Astrocyte (in vitro differentiated cells and primary cell): ENCODE measurements around the gene HGS. TPM values are rescaled to one million over a fixed set of nuclear protein-coding genes. Genes with fewer than 3 reads are reported as not detected.

Experiments used
- DNase-seq: peaks from one replicate; pipeline ENCODE4 v3.0.0-alpha.2; 2010; ENCODE audit warnings: low read depth
- FAIRE-seq: peaks from 2 replicates; lab custom pipeline; 2011; peaks lifted over from hg19 to GRCh38; lab: Jason Lieb, UNC
- H2AFZ ChIP-seq: 2 replicates; pipeline ENCODE4 v1.6.0; 2012; ENCODE audit warnings: low read depth, low read length, inconsistent platforms
- H3K27ac ChIP-seq: 2 replicates; pipeline ENCODE4 v1.5.1; 2011; ENCODE audit warnings: low read depth, low read length, inconsistent platforms
- H3K27me3 ChIP-seq: 2 replicates; pipeline ENCODE4 v1.6.0; 2011; ENCODE audit warnings: low read length, inconsistent platforms; ENCODE audit not compliant: insufficient read depth
- H3K36me3 ChIP-seq: 2 replicates; pipeline ENCODE4 v1.5.1; 2011; ENCODE audit warnings: low read length, inconsistent platforms; ENCODE audit not compliant: insufficient read depth
- H3K4me1 ChIP-seq: 2 replicates; pipeline ENCODE4 v1.5.1; 2011; ENCODE audit warnings: low read length, inconsistent platforms; ENCODE audit not compliant: insufficient read depth
- H3K4me2 ChIP-seq: 2 replicates; pipeline ENCODE4 v1.6.0; 2012; ENCODE audit warnings: low read length, inconsistent platforms
- H3K4me3 ChIP-seq: 2 replicates; pipeline ENCODE4 v1.5.1; 2011; ENCODE audit warnings: low read depth, mild to moderate bottlenecking, low read length, inconsistent platforms; ENCODE audit not compliant: insufficient read depth
- H3K79me2 ChIP-seq: 2 replicates; pipeline ENCODE4 v1.6.0; 2012; ENCODE audit warnings: mild to moderate bottlenecking, low read length, inconsistent platforms; ENCODE audit not compliant: insufficient read depth
- H3K9ac ChIP-seq: 2 replicates; pipeline ENCODE4 v1.6.0; 2012; ENCODE audit warnings: mild to moderate bottlenecking, low read length, inconsistent platforms
- H3K9me3 ChIP-seq: 2 replicates; pipeline ENCODE4 v1.5.1; 2012; ENCODE audit warnings: low read depth, mild to moderate bottlenecking, low read length, inconsistent platforms; ENCODE audit not compliant: insufficient read depth
- H4K20me1 ChIP-seq: 2 replicates; pipeline ENCODE4 v1.6.0; 2012; ENCODE audit warnings: low read length, inconsistent platforms; ENCODE audit not compliant: insufficient read depth
- H3K27ac Mint-ChIP-seq: one replicate; pipeline ENCODE4 v1.8.0; 2021; ENCODE audit warnings: mild to moderate bottlenecking, mixed read lengths; ENCODE audit not compliant: unreplicated experiment
- H3K27me3 Mint-ChIP-seq: one replicate; pipeline ENCODE4 v1.8.0; 2021; ENCODE audit warnings: low read depth, mixed read lengths; ENCODE audit not compliant: unreplicated experiment
- H3K36me3 Mint-ChIP-seq: one replicate; pipeline ENCODE4 v1.8.0; 2021; ENCODE audit warnings: low read depth, mixed read lengths; ENCODE audit not compliant: unreplicated experiment
- H3K4me1 Mint-ChIP-seq: one replicate; pipeline ENCODE4 v1.8.0; 2021; ENCODE audit warnings: low read depth, mixed read lengths; ENCODE audit not compliant: unreplicated experiment
- H3K4me3 Mint-ChIP-seq: one replicate; pipeline ENCODE4 v1.8.0; 2021; ENCODE audit warnings: mild to moderate bottlenecking, moderate library complexity, mixed read lengths; ENCODE audit not compliant: unreplicated experiment
- H3K9me3 Mint-ChIP-seq: one replicate; pipeline ENCODE4 v1.8.0; 2021; ENCODE audit warnings: mild to moderate bottlenecking, mixed read lengths; ENCODE audit not compliant: unreplicated experiment
- EZH2 ChIP-seq: IDR thresholded peaks from 2 replicates; pipeline ENCODE4 v1.6.1; 2012; ENCODE audit warnings: mild to moderate bottlenecking, low read length, inconsistent platforms; ENCODE audit not compliant: insufficient read depth
- total RNA-seq: library from RNA; stranded (reverse); gene quantifications from 2 replicates; pipeline ENCODE4 v1.2.1, GENCODE V29; 2021
- TF ChIP-seq, protein P1 (sequence below): IDR thresholded peaks from 2 replicates; pipeline ENCODE4 v1.5.1; 2011; ENCODE audit warnings: low read depth, mild to moderate bottlenecking, inconsistent platforms, low read length, moderate library complexity; ENCODE audit not compliant: insufficient read depth

Gene HGS
- total RNA-seq, 1 donor from 2014 or later = 122 TPM

- Histone ChIP-seq H3K4me2 (no peak overlapping the region), H2AFZ (no peak overlapping the region), H3K79me2 (no peaks in the 10 kb centered on the region), H3K27me3 (no peaks in the 10 kb centered on the region), H3K4me3 (no peak overlapping the region), H4K20me1 (no peaks in the 10 kb centered on the region), H3K27ac (no peak overlapping the region), H3K9me3 (no peaks in the 10 kb centered on the region), H3K4me1 (peaks cover 8% of the 10 kb centered on the region), H3K9ac (no peak overlapping the region), H3K36me3 (no peaks in the 10 kb centered on the region)
- TF ChIP-seq, protein P1, sequence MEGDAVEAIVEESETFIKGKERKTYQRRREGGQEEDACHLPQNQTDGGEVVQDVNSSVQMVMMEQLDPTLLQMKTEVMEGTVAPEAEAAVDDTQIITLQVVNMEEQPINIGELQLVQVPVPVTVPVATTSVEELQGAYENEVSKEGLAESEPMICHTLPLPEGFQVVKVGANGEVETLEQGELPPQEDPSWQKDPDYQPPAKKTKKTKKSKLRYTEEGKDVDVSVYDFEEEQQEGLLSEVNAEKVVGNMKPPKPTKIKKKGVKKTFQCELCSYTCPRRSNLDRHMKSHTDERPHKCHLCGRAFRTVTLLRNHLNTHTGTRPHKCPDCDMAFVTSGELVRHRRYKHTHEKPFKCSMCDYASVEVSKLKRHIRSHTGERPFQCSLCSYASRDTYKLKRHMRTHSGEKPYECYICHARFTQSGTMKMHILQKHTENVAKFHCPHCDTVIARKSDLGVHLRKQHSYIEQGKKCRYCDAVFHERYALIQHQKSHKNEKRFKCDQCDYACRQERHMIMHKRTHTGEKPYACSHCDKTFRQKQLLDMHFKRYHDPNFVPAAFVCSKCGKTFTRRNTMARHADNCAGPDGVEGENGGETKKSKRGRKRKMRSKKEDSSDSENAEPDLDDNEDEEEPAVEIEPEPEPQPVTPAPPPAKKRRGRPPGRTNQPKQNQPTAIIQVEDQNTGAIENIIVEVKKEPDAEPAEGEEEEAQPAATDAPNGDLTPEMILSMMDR = no peak
- no peak for TF ChIP-seq EZH2
- no peak overlapping the region for H3K27ac Mint-ChIP-seq
- H3K4me1 Mint-ChIP-seq = no peaks in the 10 kb centered on the region
- no peaks in the 10 kb centered on the region for H3K9me3 Mint-ChIP-seq
- DNase-seq (no peak), FAIRE-seq (no peak)
- H3K27me3 Mint-ChIP-seq = no peaks in the 10 kb centered on the region
- H3K36me3 Mint-ChIP-seq = no peaks in the 10 kb centered on the region
- no peak overlapping the region for H3K4me3 Mint-ChIP-seq
Measured at GRCh38 chr17:81655378-81656117, 28.3 kb upstream of the HGS start.

DNA sequence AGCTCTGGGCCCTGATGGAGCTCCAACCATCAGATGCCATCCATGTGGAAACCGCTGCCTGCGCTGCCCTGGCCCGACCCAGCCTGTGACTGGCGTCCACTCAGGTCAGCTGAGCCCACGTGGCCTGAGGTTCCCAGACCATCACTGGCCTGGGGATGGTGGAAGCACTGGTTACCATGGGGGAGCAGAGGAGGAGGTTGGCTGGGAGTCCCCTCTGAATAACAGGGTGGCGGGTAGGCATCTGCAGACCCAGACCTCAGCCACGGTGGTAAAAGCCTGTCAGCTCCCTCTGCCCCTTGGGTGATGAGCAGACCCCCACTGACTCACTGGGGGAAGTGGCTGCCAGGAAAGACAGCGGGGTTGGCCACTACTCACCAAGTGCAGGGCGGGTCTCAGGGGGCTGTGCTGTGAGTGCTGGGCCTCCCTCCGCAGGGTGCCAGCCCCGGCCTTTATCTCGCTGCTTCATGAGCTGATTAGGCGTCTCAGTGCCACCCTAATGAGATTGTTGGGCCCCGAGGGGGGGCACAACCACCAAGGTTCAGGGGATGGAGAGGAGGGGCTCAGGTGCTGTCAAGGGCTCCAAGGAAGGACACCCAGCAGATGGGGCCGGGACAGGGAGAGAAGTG is 27.6 kb upstream of the HGS start, which contains the start of gene PDE6G:
TSS of gene PDE6G (minus strand) at position 425 of the 626 bp plus-strand sequence. CDS start 3,237 bp downstream, outside the sequence.
- Mint-ChIP-seq H3K27me3 (no peaks in the 10 kb centered on the region), H3K27ac (no peak within 1 kb of the TSS), H3K9me3 (no peaks in the 10 kb centered on the region), H3K36me3 (no peaks in the 10 kb centered on the region), H3K4me3 (no peak within 1 kb of the TSS), H3K4me1 (no peaks in the 10 kb centered on the region)
- DNase-seq (no peak), FAIRE-seq (no peak)
- Histone ChIP-seq H3K4me2 (no peak within 1 kb of the TSS), H2AFZ (no peak within 1 kb of the TSS), H3K27me3 (no peaks in the 10 kb centered on the region), H3K4me1 (peaks cover 8% of the 10 kb centered on the region), H3K4me3 (no peak within 1 kb of the TSS), H3K36me3 (no peaks in the 10 kb centered on the region), H3K9ac (no peak within 1 kb of the TSS), H4K20me1 (no peaks in the 10 kb centered on the region), H3K9me3 (no peaks in the 10 kb centered on the region), H3K27ac (no peak within 1 kb of the TSS), H3K79me2 (no peaks in the 10 kb centered on the region)
- TF ChIP-seq, protein P1 = no peak
- TF ChIP-seq EZH2 = no peak
